GM12865 (cell line): ENCODE data around the gene DENND5B.

ENCODE experiments used
- DNase-seq: peaks from one replicate; pipeline ENCODE4 v3.0.0; 2010; ENCODE audit warnings: low read depth
- H3K4me3 ChIP-seq: 2 replicates; pipeline ENCODE4 v1.5.1; 2011; ENCODE audit warnings: mild to moderate bottlenecking, low read depth, low read length, control low read depth
- CTCF ChIP-seq: IDR thresholded peaks from 2 replicates; pipeline ENCODE4 v1.5.1; 2011; ENCODE audit warnings: low read length, control low read depth, low read depth, inconsistent platforms; ENCODE audit not compliant: insufficient read depth; ENCODE audit errors: missing control alignments

The DENND5B gene

GRCh38 chr12:31339831-31340622 lies 250.9 kb downstream of the DENND5B start:
- DNase-seq = no peak
- TF ChIP-seq CTCF = no peak
- no peak overlapping the region for H3K4me3 ChIP-seq

- H3K4me3 ChIP-seq = no peak overlapping the region
- no peak for DNase-seq
- no peak for TF ChIP-seq CTCF
These were observed 253.0 kb downstream of the DENND5B start for GRCh38 chr12:31337952-31338351.
